ENCODE results near the gene CATSPERB.

DNA sequence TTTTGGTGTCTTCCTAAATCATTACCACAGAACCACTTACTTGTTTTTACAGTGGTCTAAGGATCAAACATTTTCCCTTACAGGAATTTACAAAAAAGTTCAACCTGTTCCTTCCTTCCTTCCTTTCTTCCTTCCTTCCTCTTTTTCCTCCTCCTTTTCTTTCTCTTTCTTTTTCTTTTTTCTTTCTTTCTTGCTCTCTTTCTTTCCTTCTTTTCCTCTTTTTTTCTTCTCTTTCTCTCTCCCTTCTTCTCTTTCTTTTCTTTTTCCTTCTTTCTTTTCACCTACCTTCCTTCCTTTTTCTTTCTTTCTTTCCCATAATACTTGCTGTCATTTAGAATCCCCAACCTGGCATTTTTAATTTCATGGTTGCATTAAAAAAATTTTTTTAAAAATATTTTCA is 162.6 kb downstream of the CATSPERB start:
- TF ChIP-seq, protein P1, sequence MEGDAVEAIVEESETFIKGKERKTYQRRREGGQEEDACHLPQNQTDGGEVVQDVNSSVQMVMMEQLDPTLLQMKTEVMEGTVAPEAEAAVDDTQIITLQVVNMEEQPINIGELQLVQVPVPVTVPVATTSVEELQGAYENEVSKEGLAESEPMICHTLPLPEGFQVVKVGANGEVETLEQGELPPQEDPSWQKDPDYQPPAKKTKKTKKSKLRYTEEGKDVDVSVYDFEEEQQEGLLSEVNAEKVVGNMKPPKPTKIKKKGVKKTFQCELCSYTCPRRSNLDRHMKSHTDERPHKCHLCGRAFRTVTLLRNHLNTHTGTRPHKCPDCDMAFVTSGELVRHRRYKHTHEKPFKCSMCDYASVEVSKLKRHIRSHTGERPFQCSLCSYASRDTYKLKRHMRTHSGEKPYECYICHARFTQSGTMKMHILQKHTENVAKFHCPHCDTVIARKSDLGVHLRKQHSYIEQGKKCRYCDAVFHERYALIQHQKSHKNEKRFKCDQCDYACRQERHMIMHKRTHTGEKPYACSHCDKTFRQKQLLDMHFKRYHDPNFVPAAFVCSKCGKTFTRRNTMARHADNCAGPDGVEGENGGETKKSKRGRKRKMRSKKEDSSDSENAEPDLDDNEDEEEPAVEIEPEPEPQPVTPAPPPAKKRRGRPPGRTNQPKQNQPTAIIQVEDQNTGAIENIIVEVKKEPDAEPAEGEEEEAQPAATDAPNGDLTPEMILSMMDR (IDR thresholded peaks at IDR 0.05) = no peak
- no peak for TF ChIP-seq POLR2A (IDR thresholded peaks at IDR 0.05)
